NCI-H1694 (cell line): ENCODE data around the gene TFF2.

Experiments
- DNase-seq: peaks from one replicate; lab custom pipeline; 2025; lab: John Stamatoyannopoulos, UW

The TFF2 gene

GRCh38 chr21:42350927-42351426, at the start of gene TFF2:
Gene TFF2, minus strand, starts transcription at chr21:42350994. Its CDS starts 37 bp downstream, at chr21:42350957.
- DNase-seq, result no peak

GRCh38 chr21:42400525-42400924, 49.7 kb upstream of the TFF2 start:
- DNase-seq, result no peak

GRCh38 chr21:42398436-42399028, 47.7 kb upstream of the TFF2 start:
- no peak for DNase-seq

- DNase-seq, result no peak
Observed at GRCh38 chr21:42397746-42398394, 47.1 kb upstream of the TFF2 start.

- no peak for DNase-seq
Observed at GRCh38 chr21:42396799-42397745, 46.3 kb upstream of the TFF2 start.

GRCh38 chr21:42395905-42396651, 45.3 kb upstream of the TFF2 start, which contains the start of gene TMPRSS3:
Gene TMPRSS3, minus strand, starts transcription at chr21:42396052. Its CDS starts 635 bp downstream, at chr21:42395417.
- no peak for DNase-seq

- no peak for DNase-seq
Observed at GRCh38 chr21:42395302-42395701, 44.5 kb upstream of the TFF2 start.

- DNase-seq, result no peak
Observed at GRCh38 chr21:42393443-42393950, 42.7 kb upstream of the TFF2 start.

GRCh38 chr21:42392731-42393442, 42.1 kb upstream of the TFF2 start:
- no peak for DNase-seq

- no peak for DNase-seq
Observed at GRCh38 chr21:42391297-42391696, 40.5 kb upstream of the TFF2 start.

GRCh38 chr21:42390696-42391095, 39.9 kb upstream of the TFF2 start:
- no peak for DNase-seq

GRCh38 chr21:42390193-42390592, 39.4 kb upstream of the TFF2 start:
- no peak for DNase-seq

GRCh38 chr21:42389449-42389835, 38.6 kb upstream of the TFF2 start:
- DNase-seq, result no peak

GRCh38 chr21:42388740-42389448, 38.1 kb upstream of the TFF2 start:
- DNase-seq, result no peak

GRCh38 chr21:42387843-42388340, 37.1 kb upstream of the TFF2 start:
- no peak for DNase-seq

GRCh38 chr21:42387164-42387563, 36.4 kb upstream of the TFF2 start:
- no peak for DNase-seq

- no peak for DNase-seq
Observed at GRCh38 chr21:42386034-42386591, 35.3 kb upstream of the TFF2 start.

GRCh38 chr21:42385619-42386018, 34.8 kb upstream of the TFF2 start:
- no peak for DNase-seq

- no peak for DNase-seq
Observed at GRCh38 chr21:42384989-42385388, 34.2 kb upstream of the TFF2 start.
